Mucosa of rectum (tissue), 2 donors: ENCODE results near the gene IQCN.

Source experiments
- H3K27ac ChIP-seq, 2 donors: one replicate each; pipeline ENCODE4 v1.7.0; 2013; ENCODE audit warnings: inconsistent platforms in 2 of 2, low read depth in 2 of 2, low read length in 2 of 2
- H3K27me3 ChIP-seq, 2 donors: one replicate each; pipeline ENCODE4 v1.7.0; 2013; ENCODE audit warnings: low read length in 2 of 2; ENCODE audit not compliant: control insufficient read depth in 2 of 2, insufficient read depth in 2 of 2
- H3K36me3 ChIP-seq, 2 donors: one replicate each; pipeline ENCODE4 v1.7.0; 2013; ENCODE audit warnings: low read length in 2 of 2; ENCODE audit not compliant: control insufficient read depth in 2 of 2, insufficient read depth in 2 of 2
- H3K4me1 ChIP-seq, 2 donors: one replicate each; pipeline ENCODE4 v1.7.0; 2013; ENCODE audit warnings: low read length in 2 of 2, mild to moderate bottlenecking in 1 of 2; ENCODE audit not compliant: control insufficient read depth in 2 of 2, insufficient read depth in 2 of 2
- H3K4me3 ChIP-seq, 2 donors: one replicate each; pipeline ENCODE4 v1.7.0; 2013; ENCODE audit warnings: low read length in 2 of 2
- H3K9ac ChIP-seq, 2 donors: one replicate each; pipeline ENCODE4 v1.7.0; 2013; ENCODE audit warnings: low read length in 2 of 2, low read depth in 1 of 2, mild to moderate bottlenecking in 1 of 2
- H3K9me3 ChIP-seq, 2 donors: one replicate each; pipeline ENCODE4 v1.7.0; 2013; ENCODE audit warnings: low read length in 2 of 2; ENCODE audit not compliant: control insufficient read depth in 2 of 2
- donor health status: healthy.
- donor health status: Normal muscosa, but diverticular disease.

The IQCN gene

GRCh38 chr19:18279266-18279515 lies 4.9 kb upstream of the IQCN start:
- Histone ChIP-seq H3K4me1 (peaks cover 46 to 54% of the 10 kb centered on the region in 2 donors), H3K9me3 (no peaks in the 10 kb centered on the region), H3K9ac (peak overlapping the region; percentile 69 to 99), H3K27me3 (no peaks in the 10 kb centered on the region), H3K27ac (peak overlapping the region; percentile 100), H3K36me3 (peaks cover 11 to 12% of the 10 kb centered on the region in 2 donors), H3K4me3 (peak overlapping the region; percentile 85 to 99)

GRCh38 chr19:18278521-18279265 lies 4.4 kb upstream of the IQCN start:
- Histone ChIP-seq H3K27ac (peak overlapping the region; percentile 100), H3K9me3 (no peaks in the 10 kb centered on the region), H3K4me1 (peaks cover 46 to 59% of the 10 kb centered on the region in 2 donors), H3K9ac (peak overlapping the region; percentile 69 to 99), H3K27me3 (no peaks in the 10 kb centered on the region), H3K4me3 (peak overlapping the region; percentile 85 to 99), H3K36me3 (peaks cover 11 to 12% of the 10 kb centered on the region in 2 donors)

- Histone ChIP-seq H3K9me3 (no peaks in the 10 kb centered on the region), H3K36me3 (peaks cover 11 to 13% of the 10 kb centered on the region in 2 donors), H3K27me3 (no peaks in the 10 kb centered on the region), H3K27ac (peak overlapping the region; percentile 82 to 91), H3K9ac (peak overlapping the region; percentile 52 to 68), H3K4me1 (peaks cover 33 to 44% of the 10 kb centered on the region in 2 donors), H3K4me3 (peak overlapping the region; percentile 20 to 22)
Observed at GRCh38 chr19:18274781-18275356, 617 bp upstream of the IQCN start.

GRCh38 chr19:18273561-18274218 lies 562 bp downstream of the IQCN start:
- Histone ChIP-seq H3K27me3 (no peaks in the 10 kb centered on the region), H3K36me3 (peaks cover 10 to 11% of the 10 kb centered on the region in 2 donors), H3K4me1 (peaks cover 27 to 36% of the 10 kb centered on the region in 2 donors), H3K9ac (peak overlapping the region in 1 of 2 donors; percentile 68), H3K27ac (peak overlapping the region; percentile 82 to 91), H3K4me3 (no peak overlapping the region), H3K9me3 (no peaks in the 10 kb centered on the region)

- H3K9me3 ChIP-seq, result no peaks in the 10 kb centered on the region
- H3K36me3 ChIP-seq, result peaks cover 14 to 17% of the 10 kb centered on the region in 2 donors
- H3K4me1 ChIP-seq, result peaks cover 18 to 27% of the 10 kb centered on the region in 2 donors
- H3K4me3 ChIP-seq, result no peak overlapping the region
- no peaks in the 10 kb centered on the region for H3K27me3 ChIP-seq
- H3K9ac ChIP-seq, result no peak overlapping the region
- H3K27ac ChIP-seq, result no peak overlapping the region
Observed at GRCh38 chr19:18271433-18271841, 2.8 kb downstream of the IQCN start.

GRCh38 chr19:18270326-18270725 lies 3.9 kb downstream of the IQCN start:
- no peaks in the 10 kb centered on the region for H3K9me3 ChIP-seq

GRCh38 chr19:18269070-18269723 lies 5.1 kb downstream of the IQCN start:
- no peaks in the 10 kb centered on the region for H3K9me3 ChIP-seq
- H3K4me1 ChIP-seq, result peaks cover 0 to 6% of the 10 kb centered on the region in 2 donors
- H3K27me3 ChIP-seq, result no peaks in the 10 kb centered on the region
- no peak overlapping the region for H3K9ac ChIP-seq
- H3K27ac ChIP-seq, result no peak overlapping the region
- no peak overlapping the region for H3K4me3 ChIP-seq
- H3K36me3 ChIP-seq, result peaks cover 29 to 33% of the 10 kb centered on the region in 2 donors

More at GRCh38 chr19:18270326-18270725, 3.9 kb downstream of the IQCN start:
- Histone ChIP-seq H3K9ac (no peak overlapping the region), H3K4me1 (peaks cover 10 to 18% of the 10 kb centered on the region in 2 donors), H3K27me3 (no peaks in the 10 kb centered on the region), H3K27ac (no peak overlapping the region), H3K4me3 (no peak overlapping the region), H3K36me3 (peaks cover 23 to 27% of the 10 kb centered on the region in 2 donors)

- H3K4me3 ChIP-seq, result no peak overlapping the region
- no peaks in the 10 kb centered on the region for H3K27me3 ChIP-seq
- H3K4me1 ChIP-seq, result no peaks in the 10 kb centered on the region
- H3K9ac ChIP-seq, result no peak overlapping the region
- peaks cover 30 to 42% of the 10 kb centered on the region in 2 donors for H3K36me3 ChIP-seq
- no peak overlapping the region for H3K27ac ChIP-seq
- H3K9me3 ChIP-seq, result no peaks in the 10 kb centered on the region
Observed at GRCh38 chr19:18266771-18267686, 7.2 kb downstream of the IQCN start.

GRCh38 chr19:18265582-18265981 lies 8.7 kb downstream of the IQCN start:
- Histone ChIP-seq H3K4me3 (no peak overlapping the region), H3K9me3 (no peaks in the 10 kb centered on the region), H3K27me3 (no peaks in the 10 kb centered on the region), H3K4me1 (no peaks in the 10 kb centered on the region), H3K9ac (no peak overlapping the region), H3K36me3 (peaks cover 30 to 42% of the 10 kb centered on the region in 2 donors), H3K27ac (no peak overlapping the region)
